B cell (primary cell): ENCODE data around the gene LRRC32. TPM values are rescaled to one million over a fixed set of nuclear protein-coding genes. Genes with fewer than 3 reads are reported as not detected.
"Not testable (repeated sequence)": the region's sequence is repeated elsewhere in the genome, so short reads cannot be mapped to it uniquely, and the experiment has no call there.

Source experiments
- ATAC-seq: fragments of 200-7000 bp; cut with Tn5 transposase; one replicate; pipeline ENCODE4 v1.10.0; 2021; ENCODE audit warnings: low read depth, mild to moderate bottlenecking, moderate number of reproducible peaks, moderate library complexity
- CTCF ChIA-PET: fragments of 350-600 bp; sonication (Branson Sonifier 250); formaldehyde crosslinking; loops from one replicate; lab custom pipeline; 2021; ENCODE audit warnings: antibody characterized with exemption, inconsistent platforms; lab: Charles Lee
- POLR2A ChIA-PET: fragments of 350-600 bp; sonication (Branson Sonifier 250); formaldehyde crosslinking; loops from one replicate; lab custom pipeline; 2021; ENCODE audit warnings: antibody characterized with exemption; lab: Charles Lee
- DNase-seq: peaks from one replicate; pipeline ENCODE4 v3.0.0; 2013
- H2AFZ ChIP-seq: 2 replicates; pipeline ENCODE4 v1.6.1; 2012; ENCODE audit warnings: mild to moderate bottlenecking, low read depth, low read length; ENCODE audit not compliant: insufficient read depth, poor library complexity, severe bottlenecking
- H3K27ac ChIP-seq, 2 donors: 1 replicate in 1 of 2; 2 replicates in 1 of 2; pipeline ENCODE4 v1.5.1; 2012 to 2013; ENCODE audit warnings: low read length in 2 of 2, mild to moderate bottlenecking in 2 of 2, moderate library complexity in 1 of 2
- H3K27me3 ChIP-seq, 4 experiments: fragments of 200-600 bp in 1 of 4; sonication (generic) in 1 of 4; replicated peaks in 1 of 4; 1 replicate in 2 of 4; 2 replicates in 2 of 4; pipeline versions ENCODE4 v1.6.1 to v1.7.0; 2013 to 2016; ENCODE audit warnings: low read length in 3 of 4, mild to moderate bottlenecking in 2 of 4, mixed read lengths in 1 of 4, moderate library complexity in 1 of 4; ENCODE audit not compliant: insufficient read depth in 4 of 4, control insufficient read depth in 3 of 4; ENCODE audit errors: control extremely low read depth in 1 of 4
- H3K36me3 ChIP-seq, 2 experiments: replicated peaks in 1 of 2; 1 replicate in 1 of 2; 2 replicates in 1 of 2; pipeline versions ENCODE4 v1.6.1 to v1.7.1; 2013; ENCODE audit warnings: low read length in 1 of 2; ENCODE audit not compliant: insufficient read depth in 2 of 2, control insufficient read depth in 1 of 2; ENCODE audit errors: control extremely low read depth in 1 of 2, extremely low read depth in 1 of 2
- H3K4me1 ChIP-seq, 2 donors: fragments of 200-600 bp in 1 of 2; sonication (generic) in 1 of 2; 1 replicate in 1 of 2; 2 replicates in 1 of 2; pipeline versions ENCODE4 v1.5.1 to v1.6.1; 2013 to 2017; ENCODE audit warnings: low read length in 2 of 2; ENCODE audit not compliant: control insufficient read depth in 2 of 2, insufficient read depth in 2 of 2
- H3K4me2 ChIP-seq: replicated peaks from 2 replicates; pipeline ENCODE3; 2012; ENCODE audit warnings: mild to moderate bottlenecking, low read depth, low read length; ENCODE audit not compliant: poor library complexity, severe bottlenecking
- H3K4me3 ChIP-seq, 5 experiments: fragments of 200-600 bp in 1 of 5; sonication (generic) in 1 of 5; 1 replicate in 3 of 5; 2 replicates in 2 of 5; pipeline versions ENCODE4 v1.5.1 to v1.7.0; 2011 to 2016; ENCODE audit warnings: low read length in 4 of 5, mild to moderate bottlenecking in 4 of 5, low read depth in 2 of 5, control low read depth in 1 of 5, moderate library complexity in 1 of 5; ENCODE audit not compliant: insufficient read depth in 1 of 5; ENCODE audit errors: control extremely low read depth in 1 of 5, extremely low read depth in 1 of 5
- H3K79me2 ChIP-seq: fragments of 200-600 bp; sonication (generic); one replicate; pipeline ENCODE4 v1.6.0; 2016; ENCODE audit warnings: low read length; ENCODE audit not compliant: control insufficient read depth, insufficient read depth
- H3K9ac ChIP-seq: fragments of 200-600 bp; sonication (generic); 2 replicates; pipeline ENCODE4 v1.6.1; 2017; ENCODE audit warnings: mild to moderate bottlenecking, low read length, moderate library complexity
- H3K9me3 ChIP-seq, 3 donors: one replicate each; pipeline versions ENCODE4 v1.6.1 to v1.7.1; 2013; ENCODE audit warnings: low read length in 2 of 3; ENCODE audit not compliant: control insufficient read depth in 2 of 3, insufficient read depth in 1 of 3; ENCODE audit errors: control extremely low read depth in 1 of 3
- H4K20me1 ChIP-seq: 2 replicates; pipeline ENCODE4 v1.6.0; 2012; ENCODE audit warnings: mild to moderate bottlenecking, low read length; ENCODE audit not compliant: insufficient read depth, control insufficient read depth, poor library complexity, severe bottlenecking
- H3K27ac Mint-ChIP-seq: one replicate; pipeline ENCODE4 v1.8.0; 2021; ENCODE audit warnings: mixed read lengths
- H3K27me3 Mint-ChIP-seq: one replicate; pipeline ENCODE4 v1.8.0; 2021; ENCODE audit warnings: mixed read lengths
- H3K4me1 Mint-ChIP-seq: one replicate; pipeline ENCODE4 v1.8.0; 2021; ENCODE audit warnings: mixed read lengths
- H3K4me3 Mint-ChIP-seq: one replicate; pipeline ENCODE4 v1.8.0; 2021; ENCODE audit warnings: mixed read lengths
- H3K9me3 Mint-ChIP-seq: one replicate; pipeline ENCODE4 v1.8.0; 2022; ENCODE audit warnings: mixed read lengths; ENCODE audit not compliant: insufficient read depth
- EZH2 ChIP-seq: IDR thresholded peaks from 2 replicates; pipeline ENCODE4 v1.6.1; 2012; ENCODE audit warnings: borderline replicate concordance, low read depth, mild to moderate bottlenecking, moderate library complexity, low read length; ENCODE audit not compliant: insufficient read depth, poor library complexity, severe bottlenecking
- WGBS: methylation state at CpG from one replicate; pipeline ENCODE4 v1.1.5; 2013; ENCODE audit warnings: missing lambda C conversion rate; ENCODE audit not compliant: insufficient coverage; 5-methylcytosine and 5-hydroxymethylcytosine counted together
- intact Hi-C: fragments of 100-400 bp; cut with micrococcal nuclease; formaldehyde crosslinking; loops from one replicate; pipeline ENCODE4 v1.10.0; 2022
- polyA plus RNA-seq: library from polyadenylated mRNA; depleted of rRNA; stranded (reverse); fragments of >200 nt; gene quantifications from 2 replicates; pipeline ENCODE4 v1.2.3, GENCODE V29; 2012
- total RNA-seq, 2 donors: library from RNA; stranded (reverse); fragments of 120-200 nt in 1 of 2; gene quantifications; 1 replicate in 1 of 2; 2 replicates in 1 of 2; pipeline versions ENCODE4 v1.2.3 to v1.2.4, GENCODE V29; 2013 to 2022
- TF ChIP-seq, protein P1 (sequence below): fragments of 200-600 bp; IDR thresholded peaks from one replicate; pipeline ENCODE4 v1.8.0; 2022; ENCODE audit warnings: antibody characterized with exemption, mild to moderate bottlenecking

Gene LRRC32
- total and polyA plus RNA-seq, 2 donors (not counting 1 experiment from before 2014, with no cell fraction given), result 0.60 to 1.4 TPM

DNA sequence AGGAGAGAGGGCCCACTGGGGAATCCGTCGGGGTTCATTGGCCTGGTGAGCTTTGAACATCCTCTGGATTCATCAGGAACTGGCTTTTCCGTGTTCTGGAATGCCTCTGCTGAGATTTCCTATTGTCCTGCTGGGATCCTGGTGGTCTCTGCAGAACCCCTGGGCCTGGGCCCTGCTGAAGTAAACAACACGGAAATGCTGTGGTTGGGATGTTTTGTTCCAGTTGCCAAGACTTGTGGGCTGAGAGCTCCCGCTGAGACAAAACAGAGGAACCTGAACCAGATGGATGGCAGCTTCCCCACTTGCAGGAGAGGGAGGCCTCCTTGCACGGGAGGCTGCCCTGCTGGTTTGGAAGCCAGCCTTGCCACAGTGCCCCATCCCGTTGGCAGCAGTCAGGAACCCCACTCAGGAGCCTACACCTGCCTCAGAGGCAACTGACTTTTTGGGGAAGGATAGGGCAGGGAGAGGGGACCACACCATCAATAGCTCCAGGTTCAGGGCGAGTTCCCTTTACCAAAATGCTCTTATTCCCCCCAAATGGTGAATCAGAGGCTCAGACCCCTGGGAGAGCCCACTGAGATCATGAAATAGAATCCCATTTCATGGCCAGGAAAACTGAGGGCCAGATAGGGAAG lies 60.7 kb downstream of the LRRC32 start:
- no peaks in the 10 kb centered on the region for H3K9me3 Mint-ChIP-seq
- TF ChIP-seq EZH2, result no peak
- TF ChIP-seq, protein P1, sequence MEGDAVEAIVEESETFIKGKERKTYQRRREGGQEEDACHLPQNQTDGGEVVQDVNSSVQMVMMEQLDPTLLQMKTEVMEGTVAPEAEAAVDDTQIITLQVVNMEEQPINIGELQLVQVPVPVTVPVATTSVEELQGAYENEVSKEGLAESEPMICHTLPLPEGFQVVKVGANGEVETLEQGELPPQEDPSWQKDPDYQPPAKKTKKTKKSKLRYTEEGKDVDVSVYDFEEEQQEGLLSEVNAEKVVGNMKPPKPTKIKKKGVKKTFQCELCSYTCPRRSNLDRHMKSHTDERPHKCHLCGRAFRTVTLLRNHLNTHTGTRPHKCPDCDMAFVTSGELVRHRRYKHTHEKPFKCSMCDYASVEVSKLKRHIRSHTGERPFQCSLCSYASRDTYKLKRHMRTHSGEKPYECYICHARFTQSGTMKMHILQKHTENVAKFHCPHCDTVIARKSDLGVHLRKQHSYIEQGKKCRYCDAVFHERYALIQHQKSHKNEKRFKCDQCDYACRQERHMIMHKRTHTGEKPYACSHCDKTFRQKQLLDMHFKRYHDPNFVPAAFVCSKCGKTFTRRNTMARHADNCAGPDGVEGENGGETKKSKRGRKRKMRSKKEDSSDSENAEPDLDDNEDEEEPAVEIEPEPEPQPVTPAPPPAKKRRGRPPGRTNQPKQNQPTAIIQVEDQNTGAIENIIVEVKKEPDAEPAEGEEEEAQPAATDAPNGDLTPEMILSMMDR, result no peak
- H3K4me2 ChIP-seq, result no peak overlapping the region
- intact Hi-C loops, result no loop called here
- no peaks in the 10 kb centered on the region for H4K20me1 ChIP-seq
- peaks cover 8 to 15% of the 10 kb centered on the region in 2 donors for H3K4me1 ChIP-seq
- H3K9me3 ChIP-seq, result peaks cover 0 to 4% (median 0%) of the 10 kb centered on the region in 3 donors
- POLR2A ChIA-PET, result no interaction called here
- DNase-seq, result no peak
- ATAC-seq, result no peak
- CTCF ChIA-PET, result interaction anchor here (2.1 kb wide), 1 partner anchor 66 kb away, joined by 8 read pairs; no protein-coding TSS in a partner anchor
- no peak overlapping the region for H3K4me3 ChIP-seq
- no peak overlapping the region for H3K27ac Mint-ChIP-seq
- H3K79me2 ChIP-seq, result no peaks in the 10 kb centered on the region
- H2AFZ ChIP-seq, result no peak overlapping the region
- peaks cover 39% of the 10 kb centered on the region for H3K27me3 Mint-ChIP-seq
- no peak overlapping the region for H3K4me3 Mint-ChIP-seq
- no peaks in the 10 kb centered on the region for H3K36me3 ChIP-seq
- H3K27ac ChIP-seq, result no peak overlapping the region
- H3K4me1 Mint-ChIP-seq, result peaks cover 30% of the 10 kb centered on the region
- WGBS, result 57% methylated on average over 6 of the region's 8 CpGs
- H3K27me3 ChIP-seq, result peaks cover 0 to 30% (median 4%) of the 10 kb centered on the region in 4 experiments
- H3K9ac ChIP-seq, result no peak overlapping the region

DNA sequence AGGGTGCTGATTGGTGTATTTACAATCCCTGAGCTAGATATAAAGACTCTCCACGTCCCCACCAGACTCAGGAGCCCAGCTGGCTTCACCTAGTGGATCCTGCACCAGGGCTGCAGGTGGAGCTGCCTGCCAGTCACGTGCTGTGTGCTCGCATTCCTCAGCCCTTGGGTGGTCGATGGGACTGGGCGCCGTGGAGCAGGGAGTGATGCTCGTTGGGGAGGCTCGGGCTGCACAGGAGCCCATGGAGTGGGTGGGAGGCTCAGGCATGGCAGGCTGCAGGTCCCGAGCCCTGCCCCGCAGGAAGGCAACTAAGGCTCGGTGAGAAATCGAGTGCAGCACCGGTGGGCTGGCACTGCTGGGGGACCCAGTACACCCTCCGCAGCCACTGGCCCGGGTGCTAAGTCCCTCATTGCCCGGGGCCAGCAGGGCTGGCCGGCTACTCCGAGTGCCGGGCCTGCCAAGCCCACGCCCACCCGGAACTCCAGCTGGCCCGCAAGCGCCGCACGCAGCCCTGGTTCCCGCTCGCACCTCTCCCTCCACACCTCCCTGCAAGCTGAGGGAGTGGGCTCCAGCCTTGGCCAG lies 61.6 kb downstream of the LRRC32 start:
- Mint-ChIP-seq H3K27me3 (peaks cover 34% of the 10 kb centered on the region), H3K4me1 (peaks cover 30% of the 10 kb centered on the region)
- H3K27ac ChIP-seq, H4K20me1 ChIP-seq, H3K9me3 ChIP-seq, H2AFZ ChIP-seq, ATAC-seq, H3K9ac ChIP-seq, H3K4me2 ChIP-seq, H3K36me3 ChIP-seq, intact Hi-C loops, H3K9me3 Mint-ChIP-seq, DNase-seq, H3K4me3 ChIP-seq, H3K4me3 Mint-ChIP-seq, H3K27ac Mint-ChIP-seq, H3K79me2 ChIP-seq: not testable (repeated sequence)
- POLR2A ChIA-PET, result interaction anchor here (0.9 kb wide), 1 partner anchor 18 kb away, joined by 3 read pairs; no protein-coding TSS in a partner anchor
- 97% methylated on average over 15 of the region's 27 CpGs for WGBS
- Histone ChIP-seq H3K27me3 (peaks cover 0 to 21% (median 4%) of the 10 kb centered on the region in 4 experiments), H3K4me1 (peaks cover 8 to 15% of the 10 kb centered on the region in 2 donors)
- CTCF ChIA-PET, result interaction anchor here (1.0 to 3.0 kb wide), 2 partner anchors 10 to 71 kb away, joined by 3 to 9 read pairs; no protein-coding TSS in a partner anchor

DNA sequence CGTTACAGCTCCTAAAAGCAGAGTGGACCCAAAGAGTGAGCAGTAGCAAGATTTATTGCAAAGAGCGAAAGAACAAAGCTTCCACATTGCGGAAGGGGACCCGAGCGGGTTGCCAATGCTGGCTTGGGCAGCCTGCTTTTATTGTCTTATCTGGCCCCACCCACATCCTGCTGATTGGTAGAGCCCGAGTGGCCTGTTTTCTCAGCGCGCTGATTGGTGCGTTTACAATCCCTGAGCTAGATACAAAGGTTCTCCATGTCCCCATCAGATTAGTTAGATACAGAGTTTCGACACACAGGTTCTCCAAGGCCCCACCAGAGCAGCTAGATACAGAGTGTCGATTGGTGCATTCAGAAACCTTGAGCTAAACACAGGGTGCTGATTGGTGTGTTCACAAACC lies 62.3 kb downstream of the LRRC32 start:
- DNase-seq, H3K9ac ChIP-seq, H3K9me3 Mint-ChIP-seq, H3K4me3 ChIP-seq, H3K4me2 ChIP-seq, H3K4me3 Mint-ChIP-seq, H3K27ac ChIP-seq, ATAC-seq, H3K9me3 ChIP-seq, intact Hi-C loops, H3K79me2 ChIP-seq, H3K27ac Mint-ChIP-seq, H2AFZ ChIP-seq, H3K36me3 ChIP-seq, H4K20me1 ChIP-seq: not testable (repeated sequence)
- Histone ChIP-seq H3K4me1 (peaks cover 8 to 15% of the 10 kb centered on the region in 2 donors), H3K27me3 (peaks cover 0 to 25% (median 4%) of the 10 kb centered on the region in 4 experiments)
- Mint-ChIP-seq H3K4me1 (peaks cover 30% of the 10 kb centered on the region), H3K27me3 (peaks cover 36% of the 10 kb centered on the region)
- POLR2A ChIA-PET, result interaction anchor here (0.9 kb wide), 1 partner anchor 18 kb away, joined by 3 read pairs; no protein-coding TSS in a partner anchor
- CTCF ChIA-PET, result interaction anchor here (1.0 to 3.0 kb wide), 2 partner anchors 9 to 71 kb away, joined by 3 to 9 read pairs; no protein-coding TSS in a partner anchor
- WGBS, result 97% methylated on average over 5 of the region's 11 CpGs
